ENCODE data around the gene TRIP11.
A peak's percentile ranks its signal among the peaks of the same experiment; 100 is the strongest.

TRIP11 gene

GRCh38 chr14:92009604-92010003, 30.3 kb downstream of the TRIP11 start:
- no peak for FAIRE-seq

- no peak for FAIRE-seq
Observed at GRCh38 chr14:92005019-92005418, 34.8 kb downstream of the TRIP11 start.

- no peak for FAIRE-seq
Observed at GRCh38 chr14:92004062-92004461, 35.8 kb downstream of the TRIP11 start.

GRCh38 chr14:91998667-91999570, 40.9 kb downstream of the TRIP11 start:
- no peak for FAIRE-seq

GRCh38 chr14:91997492-91997891, 42.4 kb downstream of the TRIP11 start:
- FAIRE-seq: no peak

GRCh38 chr14:91996948-91997371, 42.9 kb downstream of the TRIP11 start:
- peak; percentile 88 for FAIRE-seq

GRCh38 chr14:91987192-91987591, 52.7 kb downstream of the TRIP11 start:
- FAIRE-seq: no peak

GRCh38 chr14:91985521-91986255, 54.2 kb downstream of the TRIP11 start:
- FAIRE-seq: no peak

GRCh38 chr14:91985008-91985407, 54.9 kb downstream of the TRIP11 start:
- FAIRE-seq: no peak

- no peak for FAIRE-seq
Observed at GRCh38 chr14:91983588-91983987, 56.3 kb downstream of the TRIP11 start.

GRCh38 chr14:91980157-91980556, 59.7 kb downstream of the TRIP11 start:
- no peak for FAIRE-seq

GRCh38 chr14:91977884-91978283, 62.0 kb downstream of the TRIP11 start:
- no peak for FAIRE-seq

- FAIRE-seq: peak; percentile 83
Observed at GRCh38 chr14:91975763-91976162, 64.1 kb downstream of the TRIP11 start.

- no peak for FAIRE-seq
Observed at GRCh38 chr14:91971188-91971778, 68.6 kb downstream of the TRIP11 start.

- no peak for FAIRE-seq
Observed at GRCh38 chr14:91968280-91968679, 71.6 kb downstream of the TRIP11 start.

GRCh38 chr14:91964724-91965123, 75.1 kb downstream of the TRIP11 start:
- FAIRE-seq: no peak

- FAIRE-seq: no peak
Observed at GRCh38 chr14:91964011-91964410, 75.8 kb downstream of the TRIP11 start.

- FAIRE-seq: no peak
Observed at GRCh38 chr14:91963465-91963864, 76.4 kb downstream of the TRIP11 start.

- FAIRE-seq: no peak
Observed at GRCh38 chr14:91961297-91962220, 78.3 kb downstream of the TRIP11 start.

- no peak for FAIRE-seq
Observed at GRCh38 chr14:91957876-91958313, 82.0 kb downstream of the TRIP11 start.

- no peak for FAIRE-seq
Observed at GRCh38 chr14:91956616-91957015, 83.2 kb downstream of the TRIP11 start.

GRCh38 chr14:91955168-91955567, 84.7 kb downstream of the TRIP11 start:
- FAIRE-seq: no peak

All from G401.6 (cell line).